ENCODE results near the gene NXPH1.
"Not testable (repeated sequence)": the region's sequence is repeated elsewhere in the genome, so short reads cannot be mapped to it uniquely, and the experiment has no call there.

Gene NXPH1

GRCh38 chr7:8684426-8684825 lies 251.0 kb downstream of the NXPH1 start:
- no peak for DNase-seq

DNA sequence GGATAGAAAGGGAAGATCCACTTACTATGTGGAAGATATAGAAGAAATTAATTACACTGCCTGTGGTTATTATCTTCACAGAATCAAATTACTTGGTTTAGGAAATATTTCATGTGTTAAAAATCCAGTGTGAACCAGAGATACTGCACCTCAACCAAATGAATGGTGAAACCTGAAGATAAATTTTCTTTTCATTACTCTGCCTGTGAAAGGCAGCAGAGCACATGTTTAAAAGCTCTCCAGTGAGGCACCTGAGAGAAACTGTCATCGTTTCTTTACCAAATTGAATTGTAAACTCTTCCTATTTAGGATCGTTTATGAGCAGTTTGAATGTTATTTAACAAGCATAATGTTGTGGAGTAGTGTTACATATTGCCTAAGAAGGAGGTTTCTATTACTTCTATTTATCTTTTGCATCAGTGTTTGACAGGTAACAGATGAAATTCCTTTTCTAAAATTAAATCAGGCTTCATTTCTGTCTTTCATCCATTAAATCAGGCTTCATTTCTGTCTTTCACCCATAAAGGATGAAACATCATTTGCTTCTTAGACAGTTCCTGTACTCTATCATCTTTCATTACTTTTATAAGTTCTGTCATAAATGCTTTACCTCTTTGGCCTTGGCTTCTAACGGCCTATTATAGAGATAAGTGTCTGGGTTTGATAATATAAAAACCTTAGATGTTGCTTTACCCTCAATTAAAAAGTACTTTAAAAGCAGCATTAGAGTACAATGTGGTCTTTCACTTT lies 266.6 kb downstream of the NXPH1 start:
- no peak for DNase-seq

- DNase-seq = no peak
Measured at GRCh38 chr7:8702807-8703206, 269.4 kb downstream of the NXPH1 start.

DNA sequence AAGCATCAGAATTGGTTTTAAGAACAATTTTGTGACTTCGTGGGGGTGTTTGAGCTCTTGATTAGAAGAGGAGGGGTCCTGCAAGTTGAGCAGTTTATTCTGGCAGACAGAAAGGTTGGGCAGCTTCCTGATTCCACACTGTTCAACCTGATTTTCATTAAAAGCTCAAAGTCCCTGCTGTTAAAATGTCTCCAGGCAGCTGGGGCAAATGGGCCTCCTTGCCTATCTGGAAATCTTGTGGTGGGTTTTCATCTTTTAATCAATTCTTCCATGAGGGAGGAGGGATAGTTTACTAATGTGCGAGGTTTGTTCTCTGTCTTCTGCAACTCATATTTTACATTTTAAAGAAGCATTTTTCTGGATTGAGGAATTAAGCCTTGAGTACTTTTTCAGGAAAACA lies 276.7 kb downstream of the NXPH1 start:
- DNase-seq = no peak

- DNase-seq = no peak
Measured at GRCh38 chr7:8714791-8715190, 281.4 kb downstream of the NXPH1 start.

DNA sequence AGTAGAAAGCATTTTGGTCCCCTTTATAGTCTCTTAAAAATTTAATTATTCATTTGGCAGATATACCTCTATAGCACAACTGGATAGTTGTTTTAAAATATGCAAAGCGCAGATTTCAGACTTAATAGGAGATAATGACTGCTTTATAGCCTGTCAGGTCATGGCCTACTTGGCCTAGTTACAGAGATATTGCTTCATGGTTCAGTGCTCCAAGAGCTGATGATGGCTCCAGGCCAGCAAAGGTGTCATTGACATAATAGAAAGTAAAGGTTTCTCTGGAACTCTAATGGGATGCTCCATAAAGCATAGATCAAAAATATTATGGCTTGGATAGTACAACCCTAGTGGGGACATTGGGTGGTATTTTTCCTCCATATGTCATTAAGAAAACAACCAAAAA lies 285.7 kb downstream of the NXPH1 start:
- DNase-seq = no peak

DNA sequence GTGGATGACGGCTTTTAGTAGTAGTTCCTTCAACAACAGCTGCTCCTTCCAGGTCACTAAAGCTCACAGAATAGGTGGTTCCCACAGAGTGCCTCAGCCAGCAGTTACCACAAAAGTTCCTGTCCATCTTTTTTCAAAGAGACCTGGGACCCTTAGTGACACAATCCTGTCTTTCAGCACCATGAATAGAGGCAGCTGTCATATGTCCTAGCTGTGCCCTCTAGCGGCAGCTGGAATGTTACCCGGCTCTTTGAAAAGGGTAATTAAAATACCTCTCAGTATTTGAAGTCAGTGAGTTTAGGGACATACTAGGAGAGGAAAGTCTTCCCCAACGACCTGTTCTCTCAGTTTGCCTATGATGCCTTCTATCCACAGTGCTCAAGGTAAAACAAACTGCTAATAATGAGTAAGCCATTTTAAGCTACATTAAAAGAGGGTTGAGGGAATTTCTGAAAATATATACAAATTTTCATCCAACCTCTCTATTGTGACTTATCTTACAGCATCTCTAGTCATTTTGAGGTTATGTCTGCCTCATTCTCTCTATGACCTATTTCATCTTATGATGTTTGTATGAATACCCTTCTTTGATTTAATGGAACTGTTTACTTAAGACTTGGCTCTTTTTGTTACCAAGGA lies 290.8 kb downstream of the NXPH1 start:
- peak in 30 of 56 donors; percentile 0 to 63 (median 12) for DNase-seq

DNA sequence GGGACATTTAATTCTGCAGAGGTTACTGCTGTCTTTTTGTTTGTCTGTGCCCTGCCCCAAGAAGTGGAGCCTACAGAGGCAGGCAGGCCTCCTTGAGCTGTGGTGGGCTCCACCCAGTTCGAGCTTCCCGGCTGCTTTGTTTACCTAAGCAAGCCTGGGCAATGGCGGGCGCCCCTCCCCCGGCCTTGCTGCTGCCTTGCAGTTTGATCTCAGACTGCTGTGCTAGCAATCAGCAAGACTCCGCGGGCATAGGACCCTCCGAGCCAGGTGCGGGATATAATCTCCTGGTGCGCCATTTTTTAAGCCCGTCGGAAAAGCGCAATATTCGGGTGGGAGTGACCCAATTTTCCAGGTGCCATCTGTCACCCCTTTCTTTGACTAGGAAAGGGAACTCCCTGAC lies 298.3 kb downstream of the NXPH1 start:
- not testable (repeated sequence) for DNase-seq

DNA sequence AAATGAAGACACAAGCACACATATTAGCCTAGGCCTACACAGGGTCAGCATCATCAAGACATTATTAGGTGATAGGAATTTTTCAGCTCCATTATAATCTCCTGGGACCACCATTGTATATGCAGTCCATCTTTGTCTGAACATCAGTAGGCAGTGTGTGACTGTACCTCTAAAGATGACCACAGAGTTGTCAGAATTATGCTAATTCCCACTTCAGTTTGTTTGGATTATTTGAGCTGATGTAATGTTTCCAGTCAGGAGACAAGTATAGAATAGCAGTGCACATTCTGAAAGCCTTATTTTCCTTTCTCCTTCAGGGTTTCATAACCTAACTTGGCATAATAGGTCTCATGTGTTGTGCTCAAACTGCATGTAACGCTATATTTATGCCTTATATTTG lies 306.4 kb downstream of the NXPH1 start:
- DNase-seq = no peak

GRCh38 chr7:8742837-8743236 lies 309.4 kb downstream of the NXPH1 start:
- no peak for DNase-seq

DNA sequence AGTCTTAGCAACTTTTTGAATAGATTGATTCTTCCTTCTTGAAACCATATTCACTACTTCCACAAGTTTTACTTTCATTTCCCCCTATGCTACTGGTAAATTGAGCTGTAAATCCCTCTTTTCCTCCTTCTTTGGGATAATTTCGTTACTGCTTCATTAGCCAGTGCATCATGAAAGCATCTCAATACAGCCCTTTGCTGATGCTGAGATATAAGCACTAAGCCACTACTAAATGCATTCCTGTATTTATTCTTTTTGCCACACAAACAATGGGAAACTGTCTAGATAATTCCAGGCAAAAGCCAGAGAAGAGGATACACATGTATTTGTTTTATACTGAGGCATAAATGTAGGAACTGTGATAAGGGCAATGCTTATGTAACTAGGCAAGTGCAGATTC lies 313.9 kb downstream of the NXPH1 start:
- DNase-seq = no peak

DNA sequence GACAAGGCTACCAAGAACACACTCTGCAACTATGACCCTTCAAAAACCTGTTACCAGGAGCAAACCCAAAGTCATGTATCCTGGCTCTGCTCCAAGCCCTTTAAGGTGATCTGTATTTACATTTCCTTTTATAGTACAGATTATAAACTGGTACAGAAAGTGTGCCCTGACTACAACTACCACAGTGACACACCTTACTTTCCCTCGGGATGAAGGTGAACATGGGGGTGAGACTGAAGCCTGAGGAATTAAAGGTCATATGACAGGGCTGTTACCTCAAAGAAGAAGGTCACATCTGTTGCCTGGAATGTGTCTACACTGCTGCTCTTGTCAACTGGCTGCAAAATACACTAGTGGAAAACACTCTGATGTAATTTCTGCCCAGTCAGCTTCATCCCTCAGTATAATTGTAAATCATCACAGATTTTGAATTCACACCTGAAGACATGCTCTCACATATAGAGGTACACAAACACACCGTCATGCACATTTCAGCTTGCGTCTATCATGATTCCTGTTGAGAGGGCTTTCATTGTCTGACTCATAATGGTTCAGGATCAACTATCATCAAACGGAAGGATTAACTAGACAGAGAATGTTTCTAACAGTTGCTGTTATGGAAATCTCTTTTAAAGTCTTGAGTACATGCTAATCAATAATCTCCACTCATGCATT lies 318.3 kb downstream of the NXPH1 start:
- DNase-seq = no peak

DNA sequence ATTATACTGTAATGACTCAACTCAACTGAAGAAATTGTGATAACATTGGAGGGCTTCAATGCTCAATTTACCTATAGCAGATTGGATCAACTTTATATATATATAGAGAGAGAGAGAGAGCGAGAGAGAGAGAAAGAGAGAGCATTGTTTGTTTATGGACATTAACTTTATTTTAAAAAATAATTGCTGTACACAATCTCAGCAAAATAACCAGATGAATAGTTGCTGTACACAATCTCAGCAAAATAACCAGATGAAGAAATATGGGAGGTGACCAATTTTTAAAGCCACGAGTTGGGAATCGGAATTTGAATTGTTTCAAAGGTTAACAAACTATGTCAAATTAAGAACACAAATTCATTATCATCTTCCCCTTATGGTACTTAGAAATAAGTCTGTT lies 319.9 kb downstream of the NXPH1 start:
- DNase-seq = no peak

DNA sequence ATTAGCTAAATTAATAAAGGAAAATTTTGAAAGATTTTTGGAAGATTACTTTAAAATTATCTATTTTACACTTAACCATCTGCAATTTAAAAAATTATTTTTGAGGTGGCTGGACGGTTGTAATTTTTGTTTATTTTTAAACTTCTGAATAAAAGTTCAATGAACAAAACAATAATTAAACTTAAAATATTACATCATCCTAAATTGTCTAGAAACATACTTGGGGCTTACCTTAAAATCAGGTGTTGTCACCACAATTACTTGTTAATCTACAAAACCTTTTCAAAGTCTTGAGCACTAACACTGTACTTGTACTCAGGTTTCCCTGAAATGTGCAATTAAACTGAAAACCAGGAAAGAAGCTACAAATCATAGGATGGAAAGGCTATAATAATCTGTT lies 328.3 kb downstream of the NXPH1 start:
- DNase-seq = no peak

- DNase-seq = no peak
Measured at GRCh38 chr7:8762803-8763202, 329.4 kb downstream of the NXPH1 start.

GRCh38 chr7:8765374-8765773 lies 332.0 kb downstream of the NXPH1 start:
- no peak for DNase-seq

- no peak for DNase-seq
Measured at GRCh38 chr7:8773518-8773917, 340.1 kb downstream of the NXPH1 start.

- DNase-seq = no peak
Measured at GRCh38 chr7:8778459-8778858, 345.1 kb downstream of the NXPH1 start.

DNA sequence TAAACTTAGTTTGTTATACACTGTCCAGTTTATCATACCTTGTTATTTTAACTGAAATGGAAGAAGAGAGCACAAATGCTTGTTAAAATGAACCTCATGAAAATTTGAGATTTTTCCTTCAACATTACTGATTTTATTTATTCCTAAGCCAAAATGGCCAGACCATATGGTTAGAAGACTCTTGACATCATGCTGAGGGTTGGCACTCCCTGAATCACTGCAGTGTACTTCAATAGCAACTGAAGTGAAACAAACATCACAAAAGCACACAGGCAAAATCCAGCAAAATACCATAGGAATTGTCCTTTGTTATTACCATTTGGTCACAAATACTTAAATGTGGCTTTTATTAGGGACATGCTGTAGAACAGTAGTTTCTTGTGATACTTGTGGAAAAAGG lies 347.8 kb downstream of the NXPH1 start:
- no peak for DNase-seq

DNA sequence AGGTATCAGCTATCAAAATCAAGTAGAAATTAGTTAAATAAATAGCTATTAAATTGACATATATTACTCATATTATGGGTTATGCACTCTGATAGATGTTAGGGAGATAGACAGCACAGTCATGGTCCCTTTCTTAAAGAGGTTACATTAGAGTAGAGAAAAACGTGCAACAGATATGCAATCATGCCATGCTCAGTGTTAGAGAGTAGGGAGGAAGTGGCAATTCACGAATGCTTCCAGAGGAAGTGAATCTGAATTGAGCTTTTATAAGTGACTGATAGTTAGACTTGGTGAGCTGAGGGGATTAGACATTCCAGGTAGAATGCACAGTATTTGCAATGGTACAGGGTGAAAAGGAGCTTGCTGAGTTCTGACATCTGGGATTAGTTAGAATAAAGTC lies 349.8 kb downstream of the NXPH1 start:
- no peak for DNase-seq

DNA sequence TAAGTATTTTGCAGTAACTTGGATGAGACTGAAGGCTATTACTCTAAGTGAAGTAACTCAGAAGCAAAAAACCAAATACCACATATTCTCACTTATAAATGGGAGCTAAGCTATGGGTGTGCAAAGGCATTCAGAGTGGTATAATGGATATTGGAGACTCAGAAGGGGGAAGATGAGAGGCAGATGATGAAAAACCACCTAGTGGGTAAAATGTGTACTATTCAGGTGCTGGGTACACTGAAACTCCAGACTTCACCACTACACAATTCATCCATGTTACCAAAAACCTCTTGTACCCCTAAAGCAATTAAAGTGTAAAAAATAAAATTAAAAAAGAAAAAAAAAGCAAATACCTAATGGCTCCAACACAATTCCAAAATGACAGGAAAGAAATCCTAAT lies 351.7 kb downstream of the NXPH1 start:
- DNase-seq = no peak

DNA sequence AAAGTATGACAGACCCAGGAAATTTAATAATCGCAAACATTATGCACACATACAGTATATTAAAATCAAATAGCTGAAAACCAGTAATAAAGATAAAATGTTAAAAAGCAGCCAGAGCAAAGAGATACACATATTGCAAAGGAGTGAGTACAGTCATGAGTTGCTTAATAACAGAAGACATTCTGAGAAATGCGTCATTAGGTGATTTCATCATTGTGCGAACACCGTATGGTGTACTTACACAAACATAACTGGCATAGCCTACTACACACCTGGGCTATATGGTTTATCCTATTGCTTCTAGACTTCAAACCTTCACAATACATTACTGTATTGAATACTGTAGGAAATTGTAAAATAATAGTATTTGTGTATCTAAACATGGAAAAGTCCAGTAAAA lies 367.6 kb downstream of the NXPH1 start:
- DNase-seq = no peak

Data from nucleus accumbens (tissue), 56 donors.